GM12801 (cell line): ENCODE results near the gene PRKAG2.

Experiments used
- CTCF ChIP-seq: IDR thresholded peaks from one replicate; pipeline ENCODE4 v1.5.1; 2011; ENCODE audit warnings: control low read depth; ENCODE audit not compliant: insufficient read length; ENCODE audit errors: extremely low read depth

PRKAG2 gene

DNA sequence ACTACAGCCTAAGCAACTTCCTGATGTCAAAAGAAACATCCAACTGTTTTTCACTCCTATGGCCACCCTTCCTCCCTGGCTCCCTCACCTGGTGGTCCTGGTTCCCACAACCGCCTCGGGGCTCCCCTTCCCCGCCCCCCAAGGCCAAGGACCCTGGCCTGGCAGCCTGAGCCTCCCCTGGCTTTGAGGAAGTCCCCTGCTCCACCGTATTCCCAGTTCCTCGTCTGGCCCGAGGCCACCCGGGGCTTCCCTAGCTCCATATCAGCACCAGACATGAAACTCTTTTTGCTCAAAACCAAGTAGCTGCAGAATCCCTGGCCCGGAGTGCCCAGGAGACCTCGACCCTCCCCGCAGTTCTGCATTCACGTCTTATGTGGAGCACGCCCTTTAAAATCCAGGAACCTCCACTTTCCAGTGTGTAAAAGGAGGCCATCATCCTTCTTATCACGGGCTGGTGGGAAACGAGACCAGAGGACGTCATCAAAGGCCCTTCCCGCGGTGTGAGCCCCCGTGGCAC is 82.9 kb downstream of the PRKAG2 start:
- TF ChIP-seq CTCF = no peak

- no peak for TF ChIP-seq CTCF
Observed at GRCh38 chr7:151793531-151793951, 83.4 kb downstream of the PRKAG2 start.

- no peak for TF ChIP-seq CTCF
Observed at GRCh38 chr7:151792636-151793035, 84.3 kb downstream of the PRKAG2 start.

GRCh38 chr7:151792086-151792485 is 84.8 kb downstream of the PRKAG2 start:
- TF ChIP-seq CTCF = no peak

DNA sequence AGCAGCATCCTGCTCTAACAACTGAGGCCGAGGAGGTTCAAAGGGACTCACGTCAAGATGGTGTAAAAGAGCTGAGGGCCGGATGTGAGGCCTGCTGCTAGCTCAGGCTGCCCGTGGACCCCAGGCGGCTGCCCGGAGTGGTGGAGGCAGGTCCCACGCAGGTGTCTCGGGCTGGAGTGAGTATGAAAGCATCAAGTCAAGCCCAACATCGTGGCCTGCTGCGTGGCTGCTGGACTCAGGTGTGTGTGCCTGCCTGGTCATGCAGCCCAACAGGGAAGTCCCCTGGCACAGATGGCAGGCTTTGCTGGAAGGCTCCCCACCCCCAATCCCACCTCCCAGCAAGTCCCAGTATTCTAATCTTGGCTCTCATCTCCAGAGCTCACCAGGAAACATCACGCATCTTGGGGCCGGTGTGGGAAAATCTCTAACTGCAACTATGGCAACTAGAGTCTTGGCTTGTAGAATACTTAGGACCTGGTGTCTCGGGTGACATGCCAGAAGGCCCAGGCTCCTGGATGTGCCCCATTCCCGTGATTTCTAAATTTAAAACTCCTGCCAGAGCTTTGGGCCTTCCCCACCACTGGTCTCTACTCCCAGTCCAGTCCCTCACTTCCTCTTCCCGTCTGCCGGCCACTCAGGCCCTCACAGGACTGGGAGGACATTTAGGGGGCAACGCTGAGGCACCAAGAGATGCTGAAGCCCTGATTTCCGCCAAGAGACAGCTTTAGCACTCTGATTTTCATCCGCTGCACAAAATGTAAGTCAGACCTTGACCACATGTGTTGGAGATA is 85.9 kb downstream of the PRKAG2 start:
- no peak for TF ChIP-seq CTCF

- no peak for TF ChIP-seq CTCF
Observed at GRCh38 chr7:151790095-151790829, 86.7 kb downstream of the PRKAG2 start.

GRCh38 chr7:151789380-151789947 is 87.5 kb downstream of the PRKAG2 start:
- TF ChIP-seq CTCF = no peak
